Measurements from ENCODE around the gene BNIPL. TPM values are rescaled to one million over a fixed set of nuclear protein-coding genes. Genes with fewer than 3 reads are reported as not detected.

The BNIPL gene
- total RNA-seq, 3 donors from 2014 or later, result 0.41 to 1.1 (median 0.63) TPM

DNA sequence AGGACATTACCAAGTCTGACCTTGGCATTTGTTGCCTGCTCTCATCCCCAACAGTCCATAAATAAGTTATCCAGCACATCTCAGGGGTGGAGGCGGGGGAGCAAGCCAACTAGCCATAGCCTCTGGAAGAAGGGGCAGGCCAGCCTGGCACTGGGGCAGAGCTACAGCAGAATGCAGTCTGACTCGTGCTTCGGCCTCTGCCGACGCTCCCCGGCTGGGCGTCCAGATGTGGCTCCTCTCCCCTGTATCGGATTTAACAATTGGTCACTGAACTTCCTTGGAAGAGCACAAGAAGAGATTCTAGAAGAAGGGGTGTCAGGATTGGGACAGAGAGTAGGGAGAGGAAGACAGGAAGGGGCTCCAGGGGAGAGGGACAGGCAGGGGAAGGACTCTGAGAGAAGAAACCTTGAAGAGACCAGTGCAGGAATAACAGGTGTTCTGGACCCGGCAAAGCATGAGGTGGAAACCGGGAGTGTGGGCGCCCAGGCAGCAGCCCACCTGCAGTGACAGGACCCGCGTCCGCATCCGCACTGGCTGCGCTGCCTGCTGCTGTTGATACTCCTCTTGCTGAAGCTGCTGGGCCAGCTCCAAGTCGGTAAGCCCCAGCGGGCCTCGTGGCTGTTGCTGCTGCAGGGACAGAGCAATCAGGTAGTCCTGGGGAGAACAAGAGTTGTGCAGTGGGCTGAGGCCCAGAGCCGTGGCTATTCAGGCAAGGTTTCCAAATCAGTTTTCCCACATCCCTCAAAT, 39.1 kb upstream of the BNIPL start:
- Histone ChIP-seq H3K36me3 (ENCODE audit: low read depth) (peaks cover 9% of the 10 kb centered on the region), H3K4me1 (ENCODE audit: low read depth) (no peaks in the 10 kb centered on the region), H3K9me3 (no peaks in the 10 kb centered on the region), H3K4me3 (no peak overlapping the region)
- intact Hi-C loops (cut with DNase I, micrococcal nuclease), result no loop called here
- ATAC-seq (no peak), DNase-seq (no peak)
- TF ChIP-seq, protein P1, sequence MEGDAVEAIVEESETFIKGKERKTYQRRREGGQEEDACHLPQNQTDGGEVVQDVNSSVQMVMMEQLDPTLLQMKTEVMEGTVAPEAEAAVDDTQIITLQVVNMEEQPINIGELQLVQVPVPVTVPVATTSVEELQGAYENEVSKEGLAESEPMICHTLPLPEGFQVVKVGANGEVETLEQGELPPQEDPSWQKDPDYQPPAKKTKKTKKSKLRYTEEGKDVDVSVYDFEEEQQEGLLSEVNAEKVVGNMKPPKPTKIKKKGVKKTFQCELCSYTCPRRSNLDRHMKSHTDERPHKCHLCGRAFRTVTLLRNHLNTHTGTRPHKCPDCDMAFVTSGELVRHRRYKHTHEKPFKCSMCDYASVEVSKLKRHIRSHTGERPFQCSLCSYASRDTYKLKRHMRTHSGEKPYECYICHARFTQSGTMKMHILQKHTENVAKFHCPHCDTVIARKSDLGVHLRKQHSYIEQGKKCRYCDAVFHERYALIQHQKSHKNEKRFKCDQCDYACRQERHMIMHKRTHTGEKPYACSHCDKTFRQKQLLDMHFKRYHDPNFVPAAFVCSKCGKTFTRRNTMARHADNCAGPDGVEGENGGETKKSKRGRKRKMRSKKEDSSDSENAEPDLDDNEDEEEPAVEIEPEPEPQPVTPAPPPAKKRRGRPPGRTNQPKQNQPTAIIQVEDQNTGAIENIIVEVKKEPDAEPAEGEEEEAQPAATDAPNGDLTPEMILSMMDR (IDR thresholded peaks at IDR 0.05), result no peak

GRCh38 chr1:150997949-150998348, 38.4 kb upstream of the BNIPL start:
- intact Hi-C loops (cut with DNase I, micrococcal nuclease), result no loop called here

DNA sequence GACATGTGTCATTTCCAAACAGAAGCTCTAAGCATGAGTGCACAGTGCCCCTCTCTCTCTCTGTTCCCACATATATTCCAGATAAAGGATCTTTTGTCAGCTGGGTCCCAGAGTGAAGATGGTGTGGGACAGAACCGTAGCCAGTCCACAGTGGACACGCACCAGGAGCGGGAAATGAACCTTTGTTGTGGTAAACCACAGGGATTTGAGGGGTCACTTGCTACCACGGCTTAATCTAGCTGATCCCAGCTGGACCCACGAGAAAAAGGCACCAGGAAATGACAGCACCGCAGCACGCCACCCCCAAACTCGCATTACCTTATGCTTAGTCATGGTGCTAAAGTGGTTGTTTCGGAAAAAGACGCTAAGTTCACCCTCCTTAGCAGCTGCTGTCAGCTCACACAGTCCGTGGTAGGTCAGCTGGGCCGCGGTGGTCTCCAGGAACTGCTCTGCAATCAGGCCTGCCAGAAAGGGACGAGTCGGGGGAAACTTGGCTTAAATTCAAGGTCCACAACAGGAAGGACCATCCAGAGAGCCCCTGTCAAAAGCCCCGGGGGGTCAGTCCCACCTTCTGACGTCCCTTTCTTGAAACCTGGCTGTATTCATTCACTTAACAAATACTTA, 37.2 kb upstream of the BNIPL start:
- no peak overlapping the region for H3K4me3 ChIP-seq
- intact Hi-C loops (cut with DNase I, micrococcal nuclease), result no loop called here
- no peak for ATAC-seq
- TF ChIP-seq, protein P1 (IDR thresholded peaks at IDR 0.05), result no peak
- peaks cover 9% of the 10 kb centered on the region for H3K4me1 ChIP-seq (ENCODE audit: low read depth)
- H3K36me3 ChIP-seq (ENCODE audit: low read depth), result peaks cover 9% of the 10 kb centered on the region
- no peak for DNase-seq
- H3K9me3 ChIP-seq, result no peaks in the 10 kb centered on the region

More at GRCh38 chr1:150997949-150998348, 38.4 kb upstream of the BNIPL start:
- Histone ChIP-seq H3K4me1 (ENCODE audit: low read depth) (no peaks in the 10 kb centered on the region), H3K9me3 (no peaks in the 10 kb centered on the region), H3K36me3 (ENCODE audit: low read depth) (peaks cover 9% of the 10 kb centered on the region), H3K4me3 (no peak overlapping the region)
- TF ChIP-seq, protein P1 (IDR thresholded peaks at IDR 0.05), result no peak
- no peak for DNase-seq
- ATAC-seq, result no peak

- H3K4me3 ChIP-seq, result no peak overlapping the region
- H3K9me3 ChIP-seq, result no peaks in the 10 kb centered on the region
- H3K4me1 ChIP-seq (ENCODE audit: low read depth), result peaks cover 17% of the 10 kb centered on the region
- H3K36me3 ChIP-seq (ENCODE audit: low read depth), result peaks cover 9% of the 10 kb centered on the region
- intact Hi-C loops (cut with DNase I, micrococcal nuclease), result loop anchor here in 1 of 2 donors (10.0 kb wide), 1 partner anchor 55 kb away; the partner anchor contains the start of gene CDC42SE1
- ATAC-seq (no peak), DNase-seq (no peak)
- TF ChIP-seq, protein P1 (IDR thresholded peaks at IDR 0.05), result no peak
Measured at GRCh38 chr1:150999926-151000325, 36.5 kb upstream of the BNIPL start.

- ATAC-seq, result no peak
- TF ChIP-seq, protein P1 (IDR thresholded peaks at IDR 0.05), result no peak
- Histone ChIP-seq H3K4me1 (ENCODE audit: low read depth) (peaks cover 21% of the 10 kb centered on the region), H3K9me3 (no peaks in the 10 kb centered on the region), H3K36me3 (ENCODE audit: low read depth) (peaks cover 9% of the 10 kb centered on the region), H3K4me3 (no peak overlapping the region)
- no peak for DNase-seq
- intact Hi-C loops (cut with DNase I, micrococcal nuclease), result loop anchor here in 1 of 2 donors (10.0 kb wide), 1 partner anchor 54 kb away; the partner anchor contains the start of gene CDC42SE1
Measured at GRCh38 chr1:151000408-151000807, 36.0 kb upstream of the BNIPL start.

Measured in mucosa of descending colon (tissue), 3 donors.